Stomach (tissue), 4 donors: ENCODE results near the gene MGAM2.

ENCODE experiments used
- CTCF ChIP-seq, 7 experiments: fragments of 450-650 bp in 4 of 7; fragments of 200-600 bp in 3 of 7; sonication (generic) in 3 of 7; IDR thresholded peaks; one replicate each; pipeline ENCODE4 v1.5.1; 2016 to 2019; ENCODE audit warnings: antibody characterized with exemption in 7 of 7, control low read depth in 2 of 7, mild to moderate bottlenecking in 1 of 7
- EP300 ChIP-seq: sonication (generic); formaldehyde crosslinking; IDR thresholded peaks from one replicate; pipeline ENCODE4 v1.6.1; 2017; ENCODE audit warnings: antibody characterized with exemption
- POLR2A ChIP-seq, 4 donors: fragments of 450-650 bp; IDR thresholded peaks; one replicate each; pipeline ENCODE4 v1.6.1; 2016; ENCODE audit warnings: antibody characterized with exemption in 4 of 4, control low read depth in 2 of 4, mild to moderate bottlenecking in 1 of 4, moderate library complexity in 1 of 4

- TF ChIP-seq EP300: no peak
- TF ChIP-seq POLR2A (IDR thresholded peaks at IDR 0.05): no peak
- no peak for TF ChIP-seq CTCF (IDR thresholded peaks at IDR 0.05)
Measured at GRCh38 chr7:142146124-142146523, 34.6 kb downstream of the MGAM2 start.
